Measurements from ENCODE around the gene LAPTM5.

DNA sequence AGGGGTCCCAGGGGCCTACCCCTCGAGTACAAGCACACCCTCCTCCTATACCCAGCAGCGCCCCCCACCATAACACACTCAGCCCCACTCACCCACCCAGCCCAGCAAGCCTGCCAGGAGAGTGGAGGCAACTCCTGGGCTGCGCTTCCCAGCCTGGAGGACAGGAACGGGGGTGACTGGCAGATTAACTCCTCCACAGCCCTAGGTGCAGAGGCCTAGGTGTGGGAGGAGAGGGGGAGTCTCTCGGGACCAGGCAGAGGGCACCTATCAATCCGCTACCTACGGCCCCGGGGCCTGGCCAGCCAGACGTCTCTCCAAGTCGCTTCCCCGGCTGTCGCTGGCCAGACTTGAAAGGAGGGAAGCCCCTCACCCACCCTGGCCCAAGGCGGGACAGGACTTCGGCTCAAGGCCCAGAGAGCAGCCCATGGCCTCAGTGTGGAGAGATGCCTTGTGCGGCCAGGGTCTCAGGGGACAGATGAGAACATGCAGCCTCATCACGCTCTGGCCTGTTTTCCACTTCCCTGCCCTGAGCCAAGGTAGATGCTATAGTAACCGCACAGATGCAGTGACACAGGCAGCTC is 59.1 kb downstream of the LAPTM5 start:
- TF ChIP-seq TARDBP (IDR thresholded peaks at IDR 0.05; ENCODE audit: borderline replicate concordance) (no peak), SMC3 (IDR thresholded peaks at IDR 0.05; ENCODE audit: borderline replicate concordance, low read length) (no peak), NBN (IDR thresholded peaks at IDR 0.05) (no peak)
- TF ChIP-seq, protein P1, sequence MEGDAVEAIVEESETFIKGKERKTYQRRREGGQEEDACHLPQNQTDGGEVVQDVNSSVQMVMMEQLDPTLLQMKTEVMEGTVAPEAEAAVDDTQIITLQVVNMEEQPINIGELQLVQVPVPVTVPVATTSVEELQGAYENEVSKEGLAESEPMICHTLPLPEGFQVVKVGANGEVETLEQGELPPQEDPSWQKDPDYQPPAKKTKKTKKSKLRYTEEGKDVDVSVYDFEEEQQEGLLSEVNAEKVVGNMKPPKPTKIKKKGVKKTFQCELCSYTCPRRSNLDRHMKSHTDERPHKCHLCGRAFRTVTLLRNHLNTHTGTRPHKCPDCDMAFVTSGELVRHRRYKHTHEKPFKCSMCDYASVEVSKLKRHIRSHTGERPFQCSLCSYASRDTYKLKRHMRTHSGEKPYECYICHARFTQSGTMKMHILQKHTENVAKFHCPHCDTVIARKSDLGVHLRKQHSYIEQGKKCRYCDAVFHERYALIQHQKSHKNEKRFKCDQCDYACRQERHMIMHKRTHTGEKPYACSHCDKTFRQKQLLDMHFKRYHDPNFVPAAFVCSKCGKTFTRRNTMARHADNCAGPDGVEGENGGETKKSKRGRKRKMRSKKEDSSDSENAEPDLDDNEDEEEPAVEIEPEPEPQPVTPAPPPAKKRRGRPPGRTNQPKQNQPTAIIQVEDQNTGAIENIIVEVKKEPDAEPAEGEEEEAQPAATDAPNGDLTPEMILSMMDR (IDR thresholded peaks at IDR 0.05 in 2 of 3, conservative IDR thresholded peaks at IDR 0.05 in 1 of 3; ENCODE audit: control insufficient read depth in 2 of 3, extremely low read depth in 1 of 3, insufficient read depth in 1 of 3, low read depth in 3 of 3, low read length in 3 of 3), result no peak

Data from GM12878 (cell line).